ENCODE measurements around the gene NGEF. TPM values are rescaled to one million over a fixed set of nuclear protein-coding genes. Genes with fewer than 3 reads are reported as not detected.

NGEF gene
- total and polyA plus RNA-seq, 9 of the 15 experiments (the other 6 are each of a cell fraction or from before 2014, with no cell fraction given) = 0.07 to 0.17 (median 0.09) TPM; not detected in 6

DNA sequence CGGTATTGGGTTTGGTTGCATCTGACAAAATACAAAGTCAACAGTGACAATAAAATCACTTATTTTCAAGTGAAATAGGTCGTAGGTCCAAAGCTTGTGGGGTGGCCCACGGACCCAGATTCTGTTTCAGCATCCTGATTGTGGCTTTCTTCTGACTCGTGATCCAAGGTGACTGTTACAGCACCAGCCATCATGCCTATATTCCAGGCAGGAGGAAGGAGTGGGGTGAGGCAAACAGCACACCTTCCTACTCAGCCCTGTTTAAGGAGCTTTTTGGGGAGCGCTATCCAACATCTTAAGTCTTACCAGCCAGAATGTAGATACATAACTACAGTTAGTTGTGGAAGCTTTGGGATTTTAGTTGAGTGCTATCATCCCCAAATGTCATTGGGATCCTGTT is 151.7 kb downstream of the NGEF start (continued):
- TF ChIP-seq, protein P1, sequence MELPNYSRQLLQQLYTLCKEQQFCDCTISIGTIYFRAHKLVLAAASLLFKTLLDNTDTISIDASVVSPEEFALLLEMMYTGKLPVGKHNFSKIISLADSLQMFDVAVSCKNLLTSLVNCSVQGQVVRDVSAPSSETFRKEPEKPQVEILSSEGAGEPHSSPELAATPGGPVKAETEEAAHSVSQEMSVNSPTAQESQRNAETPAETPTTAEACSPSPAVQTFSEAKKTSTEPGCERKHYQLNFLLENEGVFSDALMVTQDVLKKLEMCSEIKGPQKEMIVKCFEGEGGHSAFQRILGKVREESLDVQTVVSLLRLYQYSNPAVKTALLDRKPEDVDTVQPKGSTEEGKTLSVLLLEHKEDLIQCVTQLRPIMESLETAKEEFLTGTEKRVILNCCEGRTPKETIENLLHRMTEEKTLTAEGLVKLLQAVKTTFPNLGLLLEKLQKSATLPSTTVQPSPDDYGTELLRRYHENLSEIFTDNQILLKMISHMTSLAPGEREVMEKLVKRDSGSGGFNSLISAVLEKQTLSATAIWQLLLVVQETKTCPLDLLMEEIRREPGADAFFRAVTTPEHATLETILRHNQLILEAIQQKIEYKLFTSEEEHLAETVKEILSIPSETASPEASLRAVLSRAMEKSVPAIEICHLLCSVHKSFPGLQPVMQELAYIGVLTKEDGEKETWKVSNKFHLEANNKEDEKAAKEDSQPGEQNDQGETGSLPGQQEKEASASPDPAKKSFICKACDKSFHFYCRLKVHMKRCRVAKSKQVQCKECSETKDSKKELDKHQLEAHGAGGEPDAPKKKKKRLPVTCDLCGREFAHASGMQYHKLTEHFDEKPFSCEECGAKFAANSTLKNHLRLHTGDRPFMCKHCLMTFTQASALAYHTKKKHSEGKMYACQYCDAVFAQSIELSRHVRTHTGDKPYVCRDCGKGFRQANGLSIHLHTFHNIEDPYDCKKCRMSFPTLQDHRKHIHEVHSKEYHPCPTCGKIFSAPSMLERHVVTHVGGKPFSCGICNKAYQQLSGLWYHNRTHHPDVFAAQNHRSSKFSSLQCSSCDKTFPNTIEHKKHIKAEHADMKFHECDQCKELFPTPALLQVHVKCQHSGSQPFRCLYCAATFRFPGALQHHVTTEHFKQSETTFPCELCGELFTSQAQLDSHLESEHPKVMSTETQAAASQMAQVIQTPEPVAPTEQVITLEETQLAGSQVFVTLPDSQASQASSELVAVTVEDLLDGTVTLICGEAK (IDR thresholded peaks at IDR 0.05) = no peak
- TF ChIP-seq, protein P1 (CRISPR knock-in tag; IDR thresholded peaks at IDR 0.05) = no peak
- no peak for TF ChIP-seq FUS (optimal IDR thresholded peaks at IDR 0.05; ENCODE audit: low read depth, low read length)
- no peak for TF ChIP-seq ZNF444 (CRISPR knock-in tag; IDR thresholded peaks at IDR 0.05)
- TF ChIP-seq NR2F6 (CRISPR knock-in tag; IDR thresholded peaks at IDR 0.05) = no peak
- no peak for TF ChIP-seq FOXA1 (IDR thresholded peaks at IDR 0.05; ENCODE audit: borderline replicate concordance)
- TF ChIP-seq HMGN3 (IDR thresholded peaks at IDR 0.05; ENCODE audit: borderline replicate concordance, extremely low read depth, insufficient read length, low read depth, low read length) = no peak
- TF ChIP-seq ZNF695 (CRISPR knock-in tag; IDR thresholded peaks at IDR 0.05) = no peak
- TF ChIP-seq ZNF324 (CRISPR knock-in tag; IDR thresholded peaks at IDR 0.05) = no peak
- TF ChIP-seq MED1 (CRISPR knock-in tag; IDR thresholded peaks at IDR 0.05; ENCODE audit: borderline replicate concordance) = no peak
- no peak for TF ChIP-seq CTBP1 (IDR thresholded peaks at IDR 0.05; ENCODE audit: borderline replicate concordance)
- TF ChIP-seq TGIF2 (CRISPR knock-in tag; IDR thresholded peaks at IDR 0.05) = no peak
- TF ChIP-seq ZNF232 (CRISPR knock-in tag; IDR thresholded peaks at IDR 0.05) = no peak
- TF ChIP-seq, protein P2, sequence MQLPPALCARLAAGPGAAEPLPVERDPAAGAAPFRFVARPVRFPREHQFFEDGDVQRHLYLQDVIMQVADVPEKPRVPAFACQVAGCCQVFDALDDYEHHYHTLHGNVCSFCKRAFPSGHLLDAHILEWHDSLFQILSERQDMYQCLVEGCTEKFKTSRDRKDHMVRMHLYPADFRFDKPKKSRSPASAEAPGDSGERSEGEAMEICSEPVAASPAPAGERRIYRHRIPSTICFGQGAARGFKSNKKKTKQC (CRISPR knock-in tag; IDR thresholded peaks at IDR 0.05) = no peak

All from K562 (cell line).